Epithelial cell of proximal tubule (primary cell): ENCODE measurements around the gene MLXIPL. TPM values are rescaled to one million over a fixed set of nuclear protein-coding genes. Genes with fewer than 3 reads are reported as not detected.
A peak's percentile ranks its signal among the peaks of the same experiment; 100 is the strongest.

Experiments
- DNase-seq: peaks from one replicate; pipeline ENCODE4 v3.0.0-alpha.2; 2011; ENCODE audit warnings: low read depth
- H3K4me3 ChIP-seq: 2 replicates; pipeline ENCODE4 v1.5.1; 2011; ENCODE audit warnings: low read depth, mild to moderate bottlenecking, low read length
- total RNA-seq: library from RNA; depleted of rRNA; stranded (reverse); fragments of >200 nt; gene quantifications from 2 replicates; pipeline ENCODE4 v1.2.3, GENCODE V29; 2015
- TF ChIP-seq, protein P1 (sequence below): conservative IDR thresholded peaks from 2 replicates; pipeline ENCODE4 v1.5.1; 2012; ENCODE audit warnings: low read depth, mild to moderate bottlenecking, low read length

MLXIPL gene
- total RNA-seq, 1 donor from 2014 or later, result not detected

DNA sequence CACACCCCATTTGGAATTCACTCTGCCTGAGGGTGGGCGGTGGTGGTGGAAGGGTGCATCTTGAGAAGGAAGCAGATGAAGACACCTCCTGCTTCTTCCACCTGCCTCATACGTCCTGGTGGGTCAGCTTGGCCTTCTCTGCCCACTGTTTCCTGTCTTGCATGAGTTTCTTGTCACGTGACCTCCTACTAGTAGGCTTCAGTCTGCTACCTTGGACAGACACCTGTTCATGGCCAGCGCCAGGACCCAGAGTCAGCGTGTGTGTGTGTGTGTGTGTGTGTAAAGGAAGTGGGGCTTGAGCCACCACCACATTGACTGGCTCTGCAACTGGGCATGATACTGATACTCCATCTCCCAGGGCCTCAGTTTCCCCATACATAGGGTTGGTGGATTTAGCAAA, 26.2 kb upstream of the MLXIPL start:
- DNase-seq, result no peak
- no peak overlapping the region for H3K4me3 ChIP-seq
- TF ChIP-seq, protein P1, sequence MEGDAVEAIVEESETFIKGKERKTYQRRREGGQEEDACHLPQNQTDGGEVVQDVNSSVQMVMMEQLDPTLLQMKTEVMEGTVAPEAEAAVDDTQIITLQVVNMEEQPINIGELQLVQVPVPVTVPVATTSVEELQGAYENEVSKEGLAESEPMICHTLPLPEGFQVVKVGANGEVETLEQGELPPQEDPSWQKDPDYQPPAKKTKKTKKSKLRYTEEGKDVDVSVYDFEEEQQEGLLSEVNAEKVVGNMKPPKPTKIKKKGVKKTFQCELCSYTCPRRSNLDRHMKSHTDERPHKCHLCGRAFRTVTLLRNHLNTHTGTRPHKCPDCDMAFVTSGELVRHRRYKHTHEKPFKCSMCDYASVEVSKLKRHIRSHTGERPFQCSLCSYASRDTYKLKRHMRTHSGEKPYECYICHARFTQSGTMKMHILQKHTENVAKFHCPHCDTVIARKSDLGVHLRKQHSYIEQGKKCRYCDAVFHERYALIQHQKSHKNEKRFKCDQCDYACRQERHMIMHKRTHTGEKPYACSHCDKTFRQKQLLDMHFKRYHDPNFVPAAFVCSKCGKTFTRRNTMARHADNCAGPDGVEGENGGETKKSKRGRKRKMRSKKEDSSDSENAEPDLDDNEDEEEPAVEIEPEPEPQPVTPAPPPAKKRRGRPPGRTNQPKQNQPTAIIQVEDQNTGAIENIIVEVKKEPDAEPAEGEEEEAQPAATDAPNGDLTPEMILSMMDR, result no peak

DNA sequence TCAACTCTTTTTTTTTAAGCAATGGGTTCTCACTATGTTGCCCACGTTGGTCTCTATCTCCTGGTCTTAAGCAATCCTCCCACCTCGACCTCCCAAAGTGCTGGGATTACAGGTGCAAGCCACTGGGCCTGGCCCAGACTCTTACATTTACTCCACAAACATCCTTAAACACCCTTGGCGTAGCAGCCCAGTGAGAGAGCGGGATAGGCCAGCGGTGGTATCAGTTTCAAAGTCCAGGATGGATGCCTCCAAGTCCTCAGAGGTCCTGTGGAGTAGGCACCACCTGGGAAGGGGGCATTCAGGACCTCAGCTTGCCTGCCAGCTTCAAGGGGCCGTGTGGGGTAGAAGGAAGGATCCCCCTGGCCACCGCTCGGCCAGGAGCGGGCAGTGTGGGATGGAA, 25.3 kb upstream of the MLXIPL start:
- no peak overlapping the region for H3K4me3 ChIP-seq
- no peak for DNase-seq
- TF ChIP-seq, protein P1, result no peak

DNA sequence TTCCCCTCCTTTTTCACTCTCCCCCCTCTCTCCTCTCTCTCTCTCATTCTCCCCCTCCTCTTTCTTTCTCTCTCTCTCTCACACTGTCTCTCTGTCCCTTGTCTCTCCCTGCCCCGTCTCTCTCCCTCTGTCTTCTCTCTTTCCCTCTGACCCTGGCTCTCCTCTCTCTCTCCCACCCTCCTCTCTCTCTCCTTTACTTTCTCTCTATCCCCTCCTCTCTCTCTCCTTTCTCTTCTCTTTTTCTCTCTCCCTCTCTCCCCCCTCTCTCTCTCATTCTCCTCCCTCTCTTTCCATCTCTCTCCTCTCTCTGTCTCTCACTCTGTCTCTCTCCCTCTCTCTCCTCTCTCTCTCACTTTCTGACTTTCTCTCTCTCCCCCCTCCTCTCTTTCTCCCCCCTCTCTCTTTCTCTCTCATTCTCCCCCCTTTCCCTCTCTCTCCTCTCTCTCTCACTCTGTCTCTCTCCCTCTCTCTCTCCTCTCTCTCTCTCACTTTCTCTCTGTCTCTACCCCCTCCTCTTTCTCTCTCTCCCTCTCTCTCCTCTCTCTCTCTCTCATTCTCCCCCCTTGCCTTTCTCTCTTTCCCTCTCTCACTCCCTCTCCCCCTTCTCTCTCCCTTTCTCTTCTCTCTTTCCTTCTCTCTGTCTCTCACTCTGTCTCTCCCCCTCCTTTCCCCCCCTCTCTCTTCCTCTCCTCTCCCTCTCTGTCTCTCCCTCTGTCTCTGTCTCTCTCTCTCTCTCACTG, 24.4 kb upstream of the MLXIPL start:
- no peak for DNase-seq
- H3K4me3 ChIP-seq, result no peak overlapping the region
- TF ChIP-seq, protein P1, result no peak

DNA sequence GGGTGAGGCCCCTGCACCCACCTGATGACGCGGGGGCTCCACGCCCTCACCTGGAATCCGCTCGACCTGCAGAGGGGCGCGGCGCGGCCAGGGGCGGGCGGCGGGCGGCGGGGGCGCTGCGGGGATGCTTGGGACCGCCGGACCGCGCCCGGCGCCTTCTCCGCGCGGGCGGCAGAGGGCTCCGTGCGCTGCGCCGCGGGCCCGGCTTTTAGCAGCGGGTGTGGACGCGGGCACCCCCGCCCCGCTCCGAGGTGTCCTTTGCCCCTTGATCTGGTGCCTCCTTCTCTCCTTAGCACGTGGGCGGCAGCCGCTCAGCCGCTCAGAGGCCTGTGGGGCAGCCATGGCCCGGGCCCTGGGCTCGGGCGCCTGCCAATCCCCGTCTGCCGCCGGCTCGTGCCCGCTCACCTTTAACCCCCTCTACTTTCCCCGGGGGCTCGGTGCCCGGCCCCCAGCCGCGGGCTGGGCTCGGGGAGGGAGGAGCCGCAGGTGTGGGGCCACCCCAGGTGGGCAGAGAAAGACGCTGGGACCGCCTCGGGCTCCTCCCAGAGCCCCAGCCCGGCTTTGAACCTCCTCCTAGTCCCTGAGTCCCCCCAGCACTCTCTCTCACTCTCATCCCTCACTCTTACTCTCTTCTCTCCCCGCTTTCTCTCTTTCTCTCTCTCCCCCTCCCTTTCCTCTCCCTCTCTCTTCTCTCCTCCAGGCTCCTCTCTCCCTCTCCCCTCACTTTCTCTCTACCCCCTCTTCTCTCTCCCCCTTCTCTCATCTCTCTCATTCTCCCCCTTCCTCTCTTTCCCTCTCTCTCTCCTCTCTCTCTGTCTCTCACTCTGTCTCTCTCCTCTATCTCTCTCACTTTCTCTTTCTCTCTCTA, 23.6 kb upstream of the MLXIPL start:
- no peak for DNase-seq
- peak overlapping the region; percentile 50 for H3K4me3 ChIP-seq
- TF ChIP-seq, protein P1, result no peak

DNA sequence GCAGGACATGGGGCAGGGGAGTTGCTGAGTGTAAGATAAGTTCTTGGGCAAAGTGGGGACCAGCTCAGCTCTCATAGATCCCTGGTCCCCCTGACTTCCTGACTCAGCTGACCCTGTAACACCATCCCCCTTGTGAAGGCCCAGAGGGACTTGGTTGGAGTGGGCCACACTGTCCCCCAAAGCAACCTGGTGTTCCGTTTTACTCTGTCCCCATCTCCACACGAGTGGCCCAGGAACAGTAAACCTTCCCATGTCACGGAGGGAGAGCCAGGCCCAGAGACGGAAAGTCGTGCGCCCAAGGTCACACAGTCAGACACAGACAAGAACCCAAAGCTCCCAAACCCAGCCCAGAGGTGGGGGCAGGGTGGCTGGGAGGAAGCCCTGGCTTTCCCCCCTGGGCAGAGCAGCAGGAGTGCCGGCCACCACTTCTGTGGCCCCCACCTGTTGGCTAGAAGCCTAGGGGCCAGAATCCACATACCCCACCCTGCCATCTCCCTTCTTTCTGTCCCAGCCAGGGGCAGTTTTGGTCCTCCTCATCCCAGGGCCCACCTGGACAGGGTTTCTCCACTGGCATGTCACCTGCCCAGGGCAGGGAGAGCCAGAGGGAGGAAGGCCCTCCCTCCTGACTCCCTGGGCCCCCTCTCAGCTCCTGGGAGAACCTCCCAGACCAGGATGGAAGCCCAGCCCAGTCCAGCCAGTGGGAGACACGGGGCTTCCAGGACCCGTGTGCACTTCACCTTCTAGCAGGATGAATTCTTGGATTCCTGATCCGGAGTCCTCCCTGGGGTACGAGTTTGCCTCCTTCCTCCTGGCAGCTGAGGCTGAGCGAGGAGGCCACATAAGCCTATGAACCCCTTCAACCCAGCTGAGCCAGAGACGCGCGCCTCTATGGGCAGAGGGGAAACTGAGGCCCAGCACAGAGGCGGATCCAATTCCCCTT, 22.7 kb upstream of the MLXIPL start:
- DNase-seq, result no peak
- TF ChIP-seq, protein P1, result no peak
- H3K4me3 ChIP-seq, result peak overlapping the region; percentile 16

DNA sequence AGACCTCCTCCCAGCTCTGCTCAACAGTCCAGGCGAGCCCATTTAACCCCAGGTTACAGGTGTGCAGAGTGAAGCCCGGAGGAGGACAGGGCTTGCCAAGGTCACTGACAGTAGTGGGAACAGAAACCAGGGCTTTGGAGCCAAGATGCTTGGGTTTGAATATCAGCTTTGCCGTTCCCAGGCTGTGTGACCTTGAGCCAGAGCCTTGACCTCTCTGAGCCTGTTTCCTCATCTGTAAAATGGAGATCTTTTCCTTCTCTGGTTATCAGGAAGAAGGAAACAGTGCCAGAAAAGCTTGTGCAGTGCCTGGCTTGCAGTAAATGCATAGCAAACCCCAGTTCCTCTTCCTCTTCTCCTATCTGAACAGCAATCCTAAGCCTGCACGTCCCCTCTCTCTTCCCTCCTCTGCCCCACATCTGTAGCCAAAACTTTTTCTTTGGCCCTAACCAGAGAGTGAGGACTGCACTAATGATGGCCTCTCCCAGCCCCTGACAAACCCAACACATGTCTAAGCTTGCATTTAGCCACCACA, 21.4 kb upstream of the MLXIPL start:
- TF ChIP-seq, protein P1, result no peak
- H3K4me3 ChIP-seq, result no peak overlapping the region
- DNase-seq, result no peak
